ENCODE results near the gene IRF5. TPM values are rescaled to one million over a fixed set of nuclear protein-coding genes. Genes with fewer than 3 reads are reported as not detected.

The IRF5 gene
- total and polyA plus RNA-seq, 4 donors = 4.3 to 6.2 (median 4.5) TPM

DNA sequence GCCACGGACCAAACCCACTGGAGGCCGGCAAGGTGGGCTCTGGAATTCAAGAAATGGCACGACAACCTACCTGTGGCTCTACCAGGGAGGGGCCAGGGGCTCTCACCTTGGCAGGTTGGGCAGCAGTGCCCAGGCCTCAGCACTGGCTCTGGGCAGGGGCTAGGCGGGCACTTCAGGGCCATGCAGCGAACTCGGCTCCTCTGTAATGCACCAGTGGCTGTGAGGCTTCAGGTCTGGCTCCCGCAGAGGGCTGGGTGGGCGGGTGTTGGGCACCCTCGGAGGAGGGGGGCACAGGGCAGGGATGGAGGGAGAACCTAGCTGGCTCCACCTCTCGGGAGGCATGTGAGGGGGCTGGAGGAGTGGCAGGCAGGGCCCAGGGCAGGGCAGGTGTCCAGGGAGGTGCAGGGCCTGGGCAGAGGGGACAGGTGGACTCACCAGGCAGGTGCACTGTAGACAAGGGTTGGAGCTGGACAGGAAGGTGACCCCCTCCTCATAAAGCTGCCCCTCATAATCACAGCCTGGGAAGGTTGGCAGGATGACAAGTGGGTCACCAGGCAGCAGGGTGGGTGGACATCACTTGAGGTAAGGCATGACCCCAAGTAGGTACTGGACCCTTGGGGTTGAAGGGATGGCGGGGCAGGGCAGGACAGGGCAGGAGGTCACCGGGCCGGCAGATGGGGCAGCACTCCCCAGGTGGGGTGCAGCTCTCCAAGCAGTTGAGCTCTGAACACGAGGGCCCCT is 33.9 kb upstream of the IRF5 start:
- H3K4me3 ChIP-seq (ENCODE audit: low read depth in 1 of 3, low read length in 3 of 3) = no peak overlapping the region
- no peak overlapping the region for H3K9ac ChIP-seq (ENCODE audit: low read depth in 1 of 2, low read length in 2 of 2)
- WGBS = 86% methylated on average over 14 of the region's 14 CpGs
- no peaks in the 10 kb centered on the region for H3K9me3 ChIP-seq (ENCODE audit: control insufficient read depth in 4 of 4, low read length in 3 of 4)
- DNase-seq (ENCODE audit: low spot score) = no peak
- no peak overlapping the region for H3K27ac ChIP-seq (ENCODE audit: low read depth in 1 of 2, low read length in 2 of 2)
- H3K36me3 ChIP-seq (ENCODE audit: control insufficient read depth in 4 of 4, insufficient read depth in 3 of 4, low read depth in 1 of 4, low read length in 3 of 4) = no peaks in the 10 kb centered on the region
- no peaks in the 10 kb centered on the region for H3K27me3 ChIP-seq (ENCODE audit: control insufficient read depth in 4 of 4, insufficient read depth in 4 of 4, low read length in 3 of 4)
- TF ChIP-seq SP1 (IDR thresholded peaks at IDR 0.05) (no peak), EGR1 (IDR thresholded peaks at IDR 0.05; ENCODE audit: low read depth in 2 of 2) (no peak), RXRA (IDR thresholded peaks at IDR 0.05) (no peak), FOXA2 (IDR thresholded peaks at IDR 0.05) (no peak), HNF4G (IDR thresholded peaks at IDR 0.05) (no peak), TAF1 (conservative IDR thresholded peaks at IDR 0.05) (no peak), YY1 (IDR thresholded peaks at IDR 0.05) (no peak), RAD21 (IDR thresholded peaks at IDR 0.05) (no peak), NR2F2 (IDR thresholded peaks at IDR 0.05) (no peak), FOXA1 (IDR thresholded peaks at IDR 0.05) (no peak), JUND (IDR thresholded peaks at IDR 0.05) (no peak), GABPA (IDR thresholded peaks at IDR 0.05 in 1 of 2, conservative IDR thresholded peaks at IDR 0.05 in 1 of 2) (no peak)
- TF ChIP-seq, protein P1, sequence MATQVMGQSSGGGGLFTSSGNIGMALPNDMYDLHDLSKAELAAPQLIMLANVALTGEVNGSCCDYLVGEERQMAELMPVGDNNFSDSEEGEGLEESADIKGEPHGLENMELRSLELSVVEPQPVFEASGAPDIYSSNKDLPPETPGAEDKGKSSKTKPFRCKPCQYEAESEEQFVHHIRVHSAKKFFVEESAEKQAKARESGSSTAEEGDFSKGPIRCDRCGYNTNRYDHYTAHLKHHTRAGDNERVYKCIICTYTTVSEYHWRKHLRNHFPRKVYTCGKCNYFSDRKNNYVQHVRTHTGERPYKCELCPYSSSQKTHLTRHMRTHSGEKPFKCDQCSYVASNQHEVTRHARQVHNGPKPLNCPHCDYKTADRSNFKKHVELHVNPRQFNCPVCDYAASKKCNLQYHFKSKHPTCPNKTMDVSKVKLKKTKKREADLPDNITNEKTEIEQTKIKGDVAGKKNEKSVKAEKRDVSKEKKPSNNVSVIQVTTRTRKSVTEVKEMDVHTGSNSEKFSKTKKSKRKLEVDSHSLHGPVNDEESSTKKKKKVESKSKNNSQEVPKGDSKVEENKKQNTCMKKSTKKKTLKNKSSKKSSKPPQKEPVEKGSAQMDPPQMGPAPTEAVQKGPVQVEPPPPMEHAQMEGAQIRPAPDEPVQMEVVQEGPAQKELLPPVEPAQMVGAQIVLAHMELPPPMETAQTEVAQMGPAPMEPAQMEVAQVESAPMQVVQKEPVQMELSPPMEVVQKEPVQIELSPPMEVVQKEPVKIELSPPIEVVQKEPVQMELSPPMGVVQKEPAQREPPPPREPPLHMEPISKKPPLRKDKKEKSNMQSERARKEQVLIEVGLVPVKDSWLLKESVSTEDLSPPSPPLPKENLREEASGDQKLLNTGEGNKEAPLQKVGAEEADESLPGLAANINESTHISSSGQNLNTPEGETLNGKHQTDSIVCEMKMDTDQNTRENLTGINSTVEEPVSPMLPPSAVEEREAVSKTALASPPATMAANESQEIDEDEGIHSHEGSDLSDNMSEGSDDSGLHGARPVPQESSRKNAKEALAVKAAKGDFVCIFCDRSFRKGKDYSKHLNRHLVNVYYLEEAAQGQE (IDR thresholded peaks at IDR 0.05) = no peak
- TF ChIP-seq, protein P2, sequence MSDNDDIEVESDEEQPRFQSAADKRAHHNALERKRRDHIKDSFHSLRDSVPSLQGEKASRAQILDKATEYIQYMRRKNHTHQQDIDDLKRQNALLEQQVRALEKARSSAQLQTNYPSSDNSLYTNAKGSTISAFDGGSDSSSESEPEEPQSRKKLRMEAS (IDR thresholded peaks at IDR 0.05) = no peak
- TF ChIP-seq, protein P3, sequence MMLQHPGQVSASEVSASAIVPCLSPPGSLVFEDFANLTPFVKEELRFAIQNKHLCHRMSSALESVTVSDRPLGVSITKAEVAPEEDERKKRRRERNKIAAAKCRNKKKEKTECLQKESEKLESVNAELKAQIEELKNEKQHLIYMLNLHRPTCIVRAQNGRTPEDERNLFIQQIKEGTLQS (IDR thresholded peaks at IDR 0.05) = no peak
- TF ChIP-seq, protein P4, sequence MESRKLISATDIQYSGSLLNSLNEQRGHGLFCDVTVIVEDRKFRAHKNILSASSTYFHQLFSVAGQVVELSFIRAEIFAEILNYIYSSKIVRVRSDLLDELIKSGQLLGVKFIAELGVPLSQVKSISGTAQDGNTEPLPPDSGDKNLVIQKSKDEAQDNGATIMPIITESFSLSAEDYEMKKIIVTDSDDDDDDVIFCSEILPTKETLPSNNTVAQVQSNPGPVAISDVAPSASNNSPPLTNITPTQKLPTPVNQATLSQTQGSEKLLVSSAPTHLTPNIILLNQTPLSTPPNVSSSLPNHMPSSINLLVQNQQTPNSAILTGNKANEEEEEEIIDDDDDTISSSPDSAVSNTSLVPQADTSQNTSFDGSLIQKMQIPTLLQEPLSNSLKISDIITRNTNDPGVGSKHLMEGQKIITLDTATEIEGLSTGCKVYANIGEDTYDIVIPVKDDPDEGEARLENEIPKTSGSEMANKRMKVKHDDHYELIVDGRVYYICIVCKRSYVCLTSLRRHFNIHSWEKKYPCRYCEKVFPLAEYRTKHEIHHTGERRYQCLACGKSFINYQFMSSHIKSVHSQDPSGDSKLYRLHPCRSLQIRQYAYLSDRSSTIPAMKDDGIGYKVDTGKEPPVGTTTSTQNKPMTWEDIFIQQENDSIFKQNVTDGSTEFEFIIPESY (IDR thresholded peaks at IDR 0.05) = no peak
- peaks cover 0 to 17% (median 11%) of the 10 kb centered on the region in 4 donors for H3K4me1 ChIP-seq (ENCODE audit: control insufficient read depth in 4 of 4, insufficient read depth in 4 of 4, low read length in 3 of 4)

DNA sequence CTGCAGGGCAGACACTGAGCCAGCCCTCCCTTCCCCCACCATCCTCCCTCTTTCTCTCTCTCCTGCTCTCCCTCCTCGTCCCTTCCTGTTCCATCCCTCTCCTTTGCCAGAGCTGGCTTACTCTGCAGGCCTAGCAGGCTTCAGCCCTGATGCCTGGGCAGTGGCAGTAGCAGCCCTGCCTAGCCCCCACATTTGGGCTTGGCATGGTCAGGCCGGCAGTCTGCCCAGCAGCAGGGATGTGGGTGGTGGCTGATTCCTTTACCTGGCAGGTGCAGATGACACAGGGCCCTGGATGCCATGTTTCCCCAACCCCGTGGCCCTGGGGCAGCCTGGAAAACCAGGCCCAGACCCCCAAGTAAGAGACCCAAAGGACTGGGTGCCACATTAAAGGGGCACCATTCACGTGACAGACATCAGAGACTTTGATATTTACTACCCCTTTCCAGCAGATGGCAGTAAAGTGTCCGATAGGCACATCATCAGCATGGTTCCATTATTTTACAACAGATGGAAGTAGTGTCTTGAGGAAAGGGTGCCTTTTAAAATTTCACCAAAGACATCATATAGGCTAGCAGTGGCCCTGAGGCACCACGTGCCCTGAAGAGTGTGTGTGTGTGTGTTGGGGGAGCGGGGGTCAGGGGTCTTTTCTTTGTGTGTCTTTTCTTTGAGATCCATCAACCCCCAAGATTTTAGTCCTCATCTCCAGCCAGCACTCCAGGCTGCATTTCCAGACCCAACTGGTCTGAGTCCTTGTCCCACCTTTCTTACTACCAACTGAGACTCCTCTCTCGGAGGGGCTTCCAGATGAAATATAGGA is 33.1 kb upstream of the IRF5 start:
- Histone ChIP-seq H3K27ac (ENCODE audit: low read depth in 1 of 2, low read length in 2 of 2) (no peak overlapping the region), H3K9me3 (ENCODE audit: control insufficient read depth in 4 of 4, low read length in 3 of 4) (no peaks in the 10 kb centered on the region), H3K27me3 (ENCODE audit: control insufficient read depth in 4 of 4, insufficient read depth in 4 of 4, low read length in 3 of 4) (no peaks in the 10 kb centered on the region), H3K4me3 (ENCODE audit: low read depth in 1 of 3, low read length in 3 of 3) (no peak overlapping the region), H3K4me1 (ENCODE audit: control insufficient read depth in 4 of 4, insufficient read depth in 4 of 4, low read length in 3 of 4) (peaks cover 0 to 12% (median 6%) of the 10 kb centered on the region in 4 donors), H3K9ac (ENCODE audit: low read depth in 1 of 2, low read length in 2 of 2) (no peak overlapping the region), H3K36me3 (ENCODE audit: control insufficient read depth in 4 of 4, insufficient read depth in 3 of 4, low read depth in 1 of 4, low read length in 3 of 4) (no peaks in the 10 kb centered on the region)
- 29% methylated on average over 8 of the region's 8 CpGs for WGBS
- no peak for DNase-seq (ENCODE audit: low spot score)
- TF ChIP-seq NR2F2 (IDR thresholded peaks at IDR 0.05) = no peak
- no peak for TF ChIP-seq FOXA2 (IDR thresholded peaks at IDR 0.05)
- peak; percentile 88 for TF ChIP-seq RAD21 (IDR thresholded peaks at IDR 0.05)
- no peak for TF ChIP-seq YY1 (IDR thresholded peaks at IDR 0.05)
- no peak for TF ChIP-seq FOXA1 (IDR thresholded peaks at IDR 0.05)
- TF ChIP-seq SP1 (IDR thresholded peaks at IDR 0.05) = no peak
- no peak for TF ChIP-seq EGR1 (IDR thresholded peaks at IDR 0.05; ENCODE audit: low read depth in 2 of 2)
- TF ChIP-seq TAF1 (conservative IDR thresholded peaks at IDR 0.05) = no peak
- TF ChIP-seq JUND (IDR thresholded peaks at IDR 0.05) = no peak
- TF ChIP-seq, protein P3 (IDR thresholded peaks at IDR 0.05) = no peak
- TF ChIP-seq, protein P2 (IDR thresholded peaks at IDR 0.05) = no peak
- TF ChIP-seq, protein P4 (IDR thresholded peaks at IDR 0.05) = no peak
- TF ChIP-seq, protein P5, sequence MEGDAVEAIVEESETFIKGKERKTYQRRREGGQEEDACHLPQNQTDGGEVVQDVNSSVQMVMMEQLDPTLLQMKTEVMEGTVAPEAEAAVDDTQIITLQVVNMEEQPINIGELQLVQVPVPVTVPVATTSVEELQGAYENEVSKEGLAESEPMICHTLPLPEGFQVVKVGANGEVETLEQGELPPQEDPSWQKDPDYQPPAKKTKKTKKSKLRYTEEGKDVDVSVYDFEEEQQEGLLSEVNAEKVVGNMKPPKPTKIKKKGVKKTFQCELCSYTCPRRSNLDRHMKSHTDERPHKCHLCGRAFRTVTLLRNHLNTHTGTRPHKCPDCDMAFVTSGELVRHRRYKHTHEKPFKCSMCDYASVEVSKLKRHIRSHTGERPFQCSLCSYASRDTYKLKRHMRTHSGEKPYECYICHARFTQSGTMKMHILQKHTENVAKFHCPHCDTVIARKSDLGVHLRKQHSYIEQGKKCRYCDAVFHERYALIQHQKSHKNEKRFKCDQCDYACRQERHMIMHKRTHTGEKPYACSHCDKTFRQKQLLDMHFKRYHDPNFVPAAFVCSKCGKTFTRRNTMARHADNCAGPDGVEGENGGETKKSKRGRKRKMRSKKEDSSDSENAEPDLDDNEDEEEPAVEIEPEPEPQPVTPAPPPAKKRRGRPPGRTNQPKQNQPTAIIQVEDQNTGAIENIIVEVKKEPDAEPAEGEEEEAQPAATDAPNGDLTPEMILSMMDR (IDR thresholded peaks at IDR 0.05; ENCODE audit: low read depth, low read length, missing input control) = peak; percentile 58

Measured in liver (tissue), 9 donors.